PC-3 (cell line): ENCODE measurements around the gene TMPRSS13.

Experiments
- CTCF ChIP-seq: fragments of 300-600 bp; sonication (generic); conservative IDR thresholded peaks from 2 replicates; pipeline ENCODE4 v1.5.1; 2017; ENCODE audit warnings: antibody characterized with exemption, low read depth, mild to moderate bottlenecking, low read length
- EZH2 ChIP-seq: fragments of 300-600 bp; sonication (generic); IDR thresholded peaks from one replicate; pipeline ENCODE4 v1.6.1; 2017; ENCODE audit warnings: antibody characterized with exemption, mild to moderate bottlenecking, low read length; ENCODE audit not compliant: unreplicated experiment
- EZH2phosphoT487 ChIP-seq: fragments of 300-600 bp; sonication (generic); IDR thresholded peaks from 2 replicates; pipeline ENCODE4 v1.6.1; 2018; ENCODE audit warnings: mild to moderate bottlenecking, antibody characterized with exemption, low read length, borderline replicate concordance

GRCh38 chr11:117898059-117898458 is 31.1 kb downstream of the TMPRSS13 start:
- TF ChIP-seq CTCF (no peak), EZH2 (no peak), EZH2phosphoT487 (no peak)
